Stimulated activated CD8-positive, alpha-beta memory T cell treated with anti-CD3 and anti-CD28 coated beads, Interleukin-4, amount 100 ng/mL, for 24 hours (primary cell): ENCODE measurements around the gene TMCO4.
"Not testable (repeated sequence)": the region's sequence is repeated elsewhere in the genome, so short reads cannot be mapped to it uniquely, and the experiment has no call there.

Experiments used
- DNase-seq: peaks from one replicate; pipeline ENCODE4 v3.0.0-alpha.2; 2020; ENCODE audit warnings: low read depth

Gene TMCO4

DNA sequence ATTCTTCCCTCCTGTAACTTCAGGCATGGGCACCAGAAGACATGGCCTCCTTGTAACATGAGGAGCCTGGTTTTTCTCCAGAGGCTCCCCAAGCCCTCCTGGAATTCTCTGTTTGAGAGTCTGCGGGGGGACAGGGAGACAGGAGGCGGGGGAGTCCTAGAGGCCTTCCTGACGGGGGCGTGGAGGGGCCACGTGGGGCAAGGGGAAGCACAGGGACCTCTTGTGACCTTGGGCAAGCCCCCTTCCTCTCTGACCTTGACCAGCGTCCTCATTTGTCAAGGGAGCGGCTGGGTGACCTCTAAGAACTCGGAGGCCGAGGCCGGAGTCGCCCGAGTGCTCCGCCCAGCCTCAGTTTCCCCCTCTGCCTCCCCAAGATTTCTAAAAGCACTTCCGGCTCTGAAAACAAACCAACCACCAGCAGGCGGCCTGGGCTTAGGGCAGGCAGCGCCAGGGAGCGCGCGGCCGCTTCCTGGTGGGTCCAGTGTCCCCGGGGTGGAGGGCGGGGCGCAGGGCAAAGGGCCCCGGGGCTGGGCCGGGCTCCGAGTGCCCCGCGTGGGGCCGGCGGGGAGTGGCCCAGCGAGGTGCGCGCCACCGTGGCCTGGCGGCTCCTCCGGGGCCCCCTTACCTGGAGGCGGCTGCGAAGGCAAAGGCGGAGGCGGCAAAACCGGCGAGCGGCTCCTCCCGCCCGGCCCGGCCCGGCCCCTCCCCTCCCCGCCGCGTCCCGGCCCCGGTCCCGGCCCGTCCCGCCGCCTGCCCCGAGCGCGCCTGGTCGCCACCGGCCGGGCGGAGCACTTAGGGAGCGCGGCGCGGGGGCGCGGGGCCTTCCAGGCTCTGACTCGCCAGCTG, at the start of gene TMCO4:
Gene TMCO4, minus strand, starts transcription at position 687 of the 846 bp plus-strand sequence. CDS start 19,158 bp downstream, outside the sequence.
- DNase-seq: peak; percentile 42

DNA sequence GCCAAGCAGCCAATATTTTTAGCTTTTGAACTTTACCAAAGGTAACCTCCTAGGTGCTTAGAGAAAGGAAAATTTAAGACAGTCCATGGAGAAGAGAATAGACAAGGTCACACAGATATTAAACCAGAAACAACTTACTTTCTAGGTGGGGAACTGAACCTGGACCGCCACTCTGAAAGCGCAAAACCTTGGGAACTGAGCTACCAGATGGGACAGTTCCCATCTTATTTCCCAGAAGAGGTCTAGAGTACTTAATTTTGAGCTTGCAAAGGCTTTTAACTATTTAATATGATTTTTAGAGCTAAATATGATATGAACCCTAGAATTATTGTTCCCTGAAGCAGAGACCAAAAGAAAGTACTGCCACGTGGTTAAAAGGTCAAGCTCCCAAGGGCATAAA, 49.6 kb upstream of the TMCO4 start:
- not testable (repeated sequence) for DNase-seq

DNA sequence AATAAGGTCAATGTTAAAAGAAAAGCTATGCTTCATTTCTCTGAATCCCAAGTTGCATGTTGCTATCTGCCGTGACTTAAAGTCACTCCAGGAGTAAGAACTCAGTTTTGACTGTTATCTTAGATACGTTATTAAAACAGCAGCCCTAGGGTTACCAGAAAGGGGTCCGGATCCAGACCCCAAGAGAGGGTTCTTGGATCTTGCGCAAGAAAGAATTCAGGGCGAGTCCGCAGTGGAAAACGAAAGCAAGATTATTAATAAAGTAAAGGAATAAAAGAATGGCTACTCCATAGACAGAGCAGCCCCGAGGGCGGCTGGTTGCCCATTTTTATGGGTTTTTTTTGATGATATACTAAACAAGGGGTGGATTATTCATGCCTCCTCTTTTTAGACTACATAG, 47.6 kb upstream of the TMCO4 start:
- DNase-seq: not testable (repeated sequence)

DNA sequence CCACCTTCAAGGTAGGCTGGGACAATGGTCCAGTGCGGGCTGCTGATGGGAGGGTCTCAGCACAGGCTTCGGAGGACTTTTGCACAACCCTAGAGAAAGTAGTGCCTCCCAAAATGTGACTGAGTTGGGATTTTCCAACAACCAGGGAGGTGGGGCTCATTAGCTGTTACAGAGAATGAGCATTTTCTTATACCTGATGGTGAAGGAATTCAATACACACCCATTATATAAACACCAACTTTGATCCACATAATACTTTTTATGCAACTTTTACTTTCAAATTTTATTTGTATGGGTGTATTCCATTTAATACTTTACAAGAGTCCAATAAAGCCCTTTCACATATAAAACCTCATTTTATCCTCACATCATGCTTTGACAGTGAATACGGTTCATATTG, 46.6 kb upstream of the TMCO4 start:
- DNase-seq: no peak

DNA sequence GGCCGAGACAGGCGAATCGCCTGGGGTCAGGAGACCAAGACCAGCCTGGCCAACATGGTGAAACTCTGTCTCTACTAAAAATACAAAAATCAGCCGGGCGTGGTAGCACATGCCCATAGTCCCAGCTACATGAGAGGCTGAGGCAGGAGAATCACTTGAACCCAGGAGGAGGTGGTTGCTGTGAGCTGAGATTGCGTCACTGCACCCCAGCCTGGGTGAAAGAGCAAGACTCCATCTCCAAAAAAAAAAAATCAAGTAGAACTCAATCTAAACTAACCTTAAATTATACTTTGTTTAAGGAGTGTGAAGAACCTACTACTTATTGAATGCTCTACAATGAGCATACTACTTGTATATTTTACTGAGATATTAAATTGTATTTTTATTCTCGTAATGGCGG, 45.8 kb upstream of the TMCO4 start:
- DNase-seq: no peak

DNA sequence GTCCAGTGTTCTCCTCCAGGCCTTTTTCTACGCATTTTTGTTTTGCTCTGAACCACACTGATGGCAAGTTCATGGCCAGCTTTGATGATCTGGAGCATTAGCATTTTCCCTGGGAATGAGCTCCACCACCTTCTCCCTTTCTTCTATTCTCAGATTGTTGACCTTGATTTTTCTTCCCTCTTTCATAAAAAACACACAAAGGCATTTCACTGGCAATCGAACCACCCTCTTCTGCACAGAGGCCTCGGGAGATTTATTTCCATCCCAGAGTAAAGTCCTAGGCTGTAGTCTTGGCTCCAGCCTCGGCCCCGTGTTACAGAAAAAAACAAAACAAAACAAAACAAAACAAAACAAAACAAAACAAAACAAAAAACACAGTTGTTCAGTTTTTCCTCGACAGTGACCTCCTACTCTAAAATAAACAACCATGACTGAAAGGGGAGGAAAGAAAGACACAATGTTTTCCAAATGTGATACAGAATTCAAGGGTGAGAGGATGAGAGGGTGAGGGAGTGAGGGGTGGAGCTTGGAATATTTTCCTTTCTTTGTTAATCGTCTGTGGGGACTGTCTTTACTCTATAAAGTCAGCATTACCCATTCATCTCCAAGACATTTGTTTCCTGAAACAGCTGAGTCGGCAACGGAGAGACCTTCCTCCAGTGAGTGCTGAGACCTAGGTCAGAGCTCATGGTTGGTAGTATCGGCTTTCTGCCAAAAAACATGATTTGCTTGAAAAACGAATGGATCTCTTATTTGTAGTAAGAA, 45.2 kb upstream of the TMCO4 start:
- DNase-seq: no peak

DNA sequence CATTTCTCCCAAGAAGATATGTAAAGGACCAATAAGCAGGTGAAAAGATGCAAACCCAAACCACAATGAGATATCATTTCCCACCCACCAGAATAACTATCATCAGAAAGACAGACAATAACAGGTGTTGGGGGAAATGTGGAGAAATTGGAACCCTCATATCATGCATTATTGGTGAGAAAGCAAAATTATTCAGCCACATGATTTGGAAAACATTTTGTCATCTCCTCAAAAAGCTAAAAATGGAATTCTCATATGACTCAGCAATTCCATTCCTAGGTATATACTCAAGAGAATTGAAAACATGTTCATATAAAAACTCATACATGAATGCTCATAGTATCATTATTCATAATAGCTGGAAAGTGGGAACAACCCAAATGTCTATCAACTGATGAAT, 40.5 kb upstream of the TMCO4 start:
- no peak for DNase-seq

DNA sequence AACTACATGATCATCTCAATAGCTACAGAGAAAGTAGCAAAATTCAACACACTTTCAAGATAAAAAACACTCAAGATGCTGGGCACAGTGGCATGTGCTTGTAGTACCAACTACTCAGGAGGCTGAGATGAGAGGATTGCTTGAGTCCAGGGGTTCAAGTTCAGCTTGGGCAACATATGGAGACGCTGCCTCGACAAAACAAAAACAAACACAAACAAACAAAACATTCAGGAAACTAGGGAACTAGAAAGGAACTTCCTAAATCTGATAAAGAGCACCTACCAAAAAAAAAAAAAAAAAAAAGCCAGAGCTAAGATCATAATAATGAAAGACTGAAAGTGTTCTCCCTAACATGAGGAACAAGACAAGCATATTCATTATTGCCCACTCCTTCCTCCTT, 38.1 kb upstream of the TMCO4 start:
- no peak for DNase-seq

DNA sequence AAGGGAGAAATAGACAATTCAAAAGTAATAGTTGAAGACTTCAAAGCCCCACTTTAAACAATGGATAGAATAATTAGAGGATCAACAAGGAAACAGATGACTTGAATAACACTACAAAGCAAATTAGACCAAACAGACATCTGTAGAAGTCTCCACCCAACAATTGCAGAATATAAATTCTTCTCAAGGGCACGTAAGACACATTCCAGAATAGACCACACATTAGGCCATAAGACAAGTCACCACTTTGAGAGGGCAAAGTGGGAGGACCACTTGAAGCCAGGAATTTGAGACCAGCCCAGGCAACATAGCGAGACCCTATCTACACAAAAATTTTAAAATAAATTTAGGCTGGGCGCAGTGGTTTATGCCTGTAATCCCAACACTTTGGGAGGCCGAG, 35.9 kb upstream of the TMCO4 start:
- no peak for DNase-seq

DNA sequence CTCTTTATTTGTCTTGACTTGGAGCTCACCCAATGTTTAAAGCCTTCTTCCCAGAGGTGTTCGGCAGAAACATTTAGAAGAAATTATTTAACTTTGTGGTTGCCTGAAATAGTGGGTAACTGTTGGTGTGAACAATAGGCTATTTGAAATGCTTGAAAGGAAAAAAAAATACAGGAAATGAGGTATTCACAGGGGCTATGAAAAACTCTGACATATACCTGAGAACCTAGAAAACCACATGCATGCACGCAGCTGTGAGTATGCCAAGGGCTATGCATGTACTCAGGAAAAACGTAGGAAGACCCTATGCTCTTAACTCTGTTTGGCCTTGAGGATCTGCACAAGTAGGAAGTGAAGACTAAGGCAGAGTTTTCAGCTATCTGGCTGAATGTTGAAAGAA, 31.7 kb upstream of the TMCO4 start:
- no peak for DNase-seq

DNA sequence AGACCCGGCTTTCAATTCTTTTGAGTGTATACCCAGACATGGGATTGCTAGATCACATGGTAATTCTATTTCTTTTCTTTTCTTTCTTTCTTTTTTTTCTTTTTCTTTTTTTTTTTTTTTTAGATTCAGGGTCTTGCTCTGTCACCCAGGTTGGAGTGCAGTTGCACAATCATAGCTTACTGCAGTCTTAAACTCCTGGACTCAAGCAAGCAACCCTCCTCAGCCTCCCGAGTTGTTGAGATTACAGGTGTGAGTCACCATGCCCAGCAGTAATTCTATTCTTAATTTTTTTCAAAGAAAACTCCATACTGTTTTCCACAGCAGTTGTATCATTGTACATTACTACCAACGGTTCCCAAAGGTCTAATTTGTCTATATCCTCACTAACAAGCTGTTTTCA, 28.8 kb upstream of the TMCO4 start:
- no peak for DNase-seq

DNA sequence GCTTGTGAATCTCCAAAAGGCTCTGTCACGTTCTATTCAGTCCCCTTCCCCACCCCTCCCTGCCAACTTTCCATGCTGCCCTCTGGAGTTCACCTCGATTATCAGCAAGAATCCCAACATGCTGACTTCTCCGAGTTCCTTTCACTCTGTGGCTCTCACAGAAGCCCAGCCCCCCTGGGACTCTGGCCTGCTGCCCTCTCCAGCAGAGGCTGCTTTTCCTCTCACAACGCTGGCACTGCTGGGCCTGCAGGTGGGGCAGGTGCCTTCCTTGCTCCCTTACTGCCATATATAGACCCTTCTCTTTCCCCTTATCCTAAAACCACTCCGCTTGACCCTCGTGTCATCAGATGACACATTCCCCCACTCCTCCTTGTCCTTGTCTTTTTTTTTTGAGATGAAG, 25.6 kb upstream of the TMCO4 start:
- DNase-seq: no peak

DNA sequence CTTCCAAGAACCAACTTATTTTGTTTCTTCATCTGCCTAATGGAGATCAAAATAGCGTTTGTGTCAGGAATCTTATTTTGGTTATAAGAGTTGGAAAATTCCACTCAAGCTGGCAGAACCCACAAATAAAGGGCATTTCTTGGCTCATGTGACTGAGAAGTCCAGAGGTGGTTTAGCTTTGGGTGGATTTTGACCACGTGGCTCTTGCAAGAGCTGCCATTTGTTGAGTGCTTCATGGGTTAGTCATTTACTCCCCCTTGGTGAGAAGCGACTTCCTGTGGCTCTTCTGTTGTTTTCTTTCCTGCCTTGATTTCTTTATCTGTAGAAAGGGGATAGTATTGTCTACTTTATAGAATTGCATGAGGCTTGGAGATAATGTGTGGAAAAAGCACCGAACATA, 24.8 kb upstream of the TMCO4 start:
- DNase-seq: no peak

DNA sequence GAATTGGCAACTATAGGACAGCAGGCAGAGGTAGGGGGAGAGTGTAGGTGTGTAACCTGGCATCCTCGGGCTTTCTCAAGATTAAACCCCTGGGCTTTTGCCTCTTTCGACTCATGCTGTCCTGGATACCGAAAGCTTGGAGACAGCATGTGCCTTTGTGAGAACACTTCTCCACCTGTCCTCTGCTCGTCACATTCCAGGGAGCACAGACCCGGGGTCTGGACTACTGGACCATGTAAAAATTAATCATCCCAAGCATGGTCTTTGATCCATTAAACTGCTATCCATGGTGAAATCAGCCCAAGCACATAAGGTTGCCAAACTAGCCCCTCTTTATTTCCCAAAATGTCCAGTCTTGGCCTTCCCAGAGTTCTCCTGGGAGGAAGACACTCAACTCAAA, 24.3 kb upstream of the TMCO4 start:
- no peak for DNase-seq

DNA sequence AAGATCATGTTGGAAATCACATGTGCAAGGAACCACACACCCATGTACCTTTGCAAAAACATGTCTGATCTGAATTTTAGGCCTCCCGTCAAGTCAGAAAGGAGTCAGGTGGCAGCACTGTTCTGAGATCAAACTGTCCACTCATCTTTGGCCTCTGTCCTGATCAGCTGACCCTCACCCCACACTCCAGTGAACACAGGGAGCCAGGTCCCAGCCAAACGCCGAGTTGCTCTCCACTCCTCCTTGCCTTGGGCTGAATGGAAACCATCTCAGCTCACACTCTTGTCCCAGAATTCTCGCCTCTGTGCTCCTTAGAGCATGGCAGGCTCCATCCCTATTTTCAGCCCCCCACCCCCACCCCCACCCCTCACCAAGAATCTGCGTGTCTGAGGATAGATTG, 20.0 kb upstream of the TMCO4 start:
- DNase-seq: no peak

DNA sequence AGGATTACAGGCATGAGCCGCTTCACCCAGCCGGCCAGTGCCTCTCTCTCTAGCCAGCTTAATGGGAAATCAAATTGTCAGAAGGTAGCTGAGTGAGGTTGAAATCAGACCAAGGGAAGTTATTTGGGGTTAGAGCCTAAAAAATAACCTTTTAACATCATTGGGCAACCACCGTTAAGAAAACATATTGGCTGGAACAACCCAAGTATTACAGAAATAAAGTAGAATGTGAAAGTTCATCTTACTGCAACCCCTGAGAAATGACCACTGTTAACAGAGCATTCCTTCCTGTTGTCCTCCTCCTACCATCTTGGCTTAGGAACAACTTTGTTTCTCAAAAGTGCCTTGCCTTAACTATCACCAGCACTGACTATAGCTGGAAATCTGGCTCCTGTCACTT, 18.6 kb upstream of the TMCO4 start:
- no peak for DNase-seq

DNA sequence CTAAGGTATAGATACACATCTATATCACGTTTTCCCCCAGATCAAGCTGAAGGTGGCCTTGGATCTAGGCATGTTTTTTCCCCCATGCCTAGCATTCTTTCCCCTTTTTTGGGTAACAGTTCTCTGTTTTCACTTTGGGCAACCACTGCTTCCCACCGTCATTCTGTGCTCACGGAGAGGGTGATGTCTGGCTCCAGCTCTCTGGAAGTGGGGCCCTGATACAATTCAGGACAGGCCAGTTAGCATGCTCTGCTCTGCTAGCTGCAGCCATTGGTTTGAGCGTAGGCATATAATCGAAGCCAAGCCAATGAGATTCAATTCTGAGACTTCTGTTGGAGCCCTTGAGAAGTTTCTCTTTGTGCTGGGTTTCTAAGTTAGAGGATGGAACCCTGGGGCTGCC, 17.4 kb upstream of the TMCO4 start:
- no peak for DNase-seq

DNA sequence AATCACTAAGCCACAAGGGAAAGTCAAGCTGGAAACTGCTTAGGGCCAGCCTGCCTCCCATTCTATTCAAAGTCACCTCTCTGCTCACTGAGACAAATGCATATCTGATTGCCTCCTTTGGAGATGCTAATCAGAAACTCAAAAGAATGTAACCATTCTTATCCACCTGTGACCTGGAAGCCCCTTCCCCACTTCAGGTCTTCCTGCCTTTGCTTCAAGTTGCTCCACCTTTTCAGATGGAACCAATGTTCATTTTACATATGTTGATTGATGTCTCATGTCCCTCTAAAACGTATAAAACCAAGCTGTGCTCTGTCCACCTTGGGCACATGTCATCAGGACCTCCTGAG, 17.0 kb upstream of the TMCO4 start:
- DNase-seq: not testable (repeated sequence)

DNA sequence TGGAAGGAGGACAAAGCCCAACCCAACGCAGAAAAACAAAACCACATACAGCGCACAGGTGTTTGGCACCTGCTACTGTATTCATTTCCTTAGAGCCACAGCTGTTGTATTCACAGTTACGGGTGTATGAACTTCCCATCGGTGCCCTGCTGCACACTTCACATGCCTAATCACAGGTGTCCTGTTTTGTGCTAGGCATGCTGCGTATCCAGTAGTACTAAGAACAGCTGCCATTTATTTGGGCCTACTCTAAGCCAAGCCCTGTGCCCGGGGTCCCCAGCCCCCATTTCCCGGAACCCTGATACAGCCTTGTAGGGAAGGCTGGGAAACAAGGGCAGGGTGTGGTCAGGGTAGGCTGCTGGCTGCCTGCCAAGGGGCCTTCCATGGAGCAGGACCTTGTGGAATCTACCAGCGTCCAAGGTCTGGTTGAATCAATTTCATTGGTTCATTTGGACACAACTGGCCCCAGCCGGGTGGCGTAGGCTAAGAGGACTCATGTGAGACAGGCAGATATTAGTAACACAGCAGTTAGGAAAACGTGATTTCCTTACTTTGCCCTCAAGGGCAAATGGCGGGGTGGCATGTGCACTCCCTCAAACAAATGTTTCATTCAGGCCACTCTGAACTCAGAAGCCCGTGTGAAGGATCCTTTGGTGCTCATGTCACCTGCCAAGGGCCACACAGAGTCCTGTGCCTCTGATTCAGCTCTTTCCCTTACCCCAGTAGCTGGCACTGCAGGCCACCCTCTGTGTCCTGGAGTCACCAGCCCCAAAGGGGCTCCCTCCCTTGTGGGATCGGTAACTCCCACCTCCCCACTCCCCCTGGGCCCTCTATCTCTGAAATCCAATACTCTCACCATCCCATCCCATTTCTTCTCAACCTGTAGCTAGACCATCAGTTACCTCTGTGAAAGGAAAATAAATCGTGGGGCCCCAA, 16.4 kb upstream of the TMCO4 start:
- no peak for DNase-seq

DNA sequence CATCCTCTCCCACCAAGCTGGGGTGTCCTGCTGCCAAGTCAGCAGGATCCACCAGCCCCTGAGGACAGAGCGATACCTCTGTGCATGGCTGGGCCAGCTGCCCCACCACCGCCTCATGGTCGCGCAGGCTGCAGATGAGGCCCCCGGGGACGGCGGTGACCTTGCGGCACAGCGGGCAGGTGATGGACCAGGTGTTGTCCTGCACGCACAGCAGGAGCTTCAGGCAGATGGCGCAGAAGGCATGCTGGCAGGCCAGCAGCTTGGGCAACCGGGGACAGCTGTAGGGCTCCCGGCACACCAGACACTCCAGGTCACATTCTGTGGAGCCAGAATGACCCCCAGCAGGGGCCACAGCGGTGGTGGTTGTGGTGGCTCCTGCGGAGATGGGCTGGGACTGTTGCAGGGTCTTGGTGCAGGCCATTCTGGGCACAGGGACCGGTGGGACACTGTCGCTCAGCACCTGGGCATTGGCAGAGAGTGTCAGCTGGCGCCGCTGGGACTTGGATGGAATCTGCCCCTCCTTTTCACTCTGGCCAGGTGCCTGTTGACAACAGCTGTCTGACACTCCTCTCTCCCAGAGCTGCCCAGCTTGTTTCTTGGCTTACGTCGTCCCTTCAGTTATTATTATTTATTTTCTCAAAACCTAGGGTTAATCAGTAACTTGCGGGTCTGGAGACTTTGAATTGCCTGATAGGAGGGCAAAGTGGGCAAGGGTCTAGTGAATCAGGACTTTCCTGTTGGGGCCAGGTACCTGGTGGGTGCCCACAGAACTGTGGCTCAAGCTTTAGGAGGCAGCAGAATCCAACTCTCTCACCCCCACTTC, 15.2 kb upstream of the TMCO4 start, which contains the start of gene RNF186:
Gene RNF186, minus strand, starts transcription at position 603 of the 823 bp plus-strand sequence. Its CDS starts 182 bp downstream, at position 421.
- DNase-seq: no peak

DNA sequence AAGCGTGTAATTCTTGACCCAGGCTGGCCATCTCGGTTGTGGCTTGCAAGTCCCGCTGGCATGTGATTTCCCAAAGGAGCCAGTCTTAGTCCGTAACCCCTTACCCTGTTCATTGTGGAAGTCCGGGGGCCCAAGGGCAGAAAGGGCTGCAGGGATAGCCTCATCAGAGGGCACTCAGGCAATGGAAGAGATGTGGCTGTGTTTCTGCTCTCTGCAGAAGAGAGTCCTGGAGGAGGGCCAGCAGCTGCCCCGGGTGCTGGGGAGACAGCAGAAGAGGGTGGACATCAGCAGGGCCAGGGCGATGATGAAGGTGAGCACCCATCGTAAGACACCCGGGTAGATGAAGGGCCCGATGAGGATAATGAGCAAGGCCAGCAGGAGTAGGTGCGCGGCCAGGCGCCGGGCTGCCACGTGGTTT, 14.5 kb upstream of the TMCO4 start:
- DNase-seq: no peak

DNA sequence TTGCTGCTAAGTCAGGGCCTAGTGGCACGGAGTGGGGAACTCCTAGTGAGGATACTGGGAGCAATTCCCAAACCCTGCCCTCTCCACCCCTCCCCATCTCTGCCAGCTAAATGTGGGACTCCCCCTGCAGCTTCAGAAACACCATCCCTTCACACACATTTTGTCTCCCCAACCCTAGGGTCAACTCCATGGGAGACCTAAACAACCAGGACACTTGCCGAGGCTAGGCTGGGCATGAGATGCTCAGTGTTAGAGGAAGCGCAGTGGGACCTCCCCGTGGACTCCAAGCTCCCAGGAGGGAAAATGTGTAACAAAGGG, 13.9 kb upstream of the TMCO4 start:
- no peak for DNase-seq
